ENCODE data around the gene GLDN. TPM values are rescaled to one million over a fixed set of nuclear protein-coding genes. Genes with fewer than 3 reads are reported as not detected.

GLDN gene
- total RNA-seq, 1 experiment from 2014 or later, result 0.82 TPM

GRCh38 chr15:51346136-51346535 lies 4.7 kb downstream of the GLDN start:
- no peaks in the 10 kb centered on the region for H3K9me3 Mint-ChIP-seq (ENCODE audit: unreplicated experiment)
- Histone ChIP-seq H3K9me3 (no peaks in the 10 kb centered on the region), H3K4me1 (no peaks in the 10 kb centered on the region), H3K4me3 (ENCODE audit: low read depth, low read length) (no peak overlapping the region), H3K27me3 (replicated peaks; ENCODE audit: control insufficient read depth, insufficient read depth, low read length) (no peaks in the 10 kb centered on the region; the same call in 1 of the 2 replicates), H3K36me3 (ENCODE audit: control insufficient read depth, insufficient read depth, low read length) (no peaks in the 10 kb centered on the region)
- TF ChIP-seq CTCF (IDR thresholded peaks at IDR 0.05; ENCODE audit: insufficient read depth in 1 of 2, low read depth in 1 of 2, low read length in 1 of 2, severe bottlenecking in 1 of 2, unreplicated experiment in 1 of 2), result no peak
- no TSS peak for BruUV-seq (replicated peaks)
- ChIA-PET POLR2A (no interaction called here), CTCF (no interaction called here)
- H3K4me3 Mint-ChIP-seq (ENCODE audit: unreplicated experiment), result no peak overlapping the region
- H3K4me1 Mint-ChIP-seq (ENCODE audit: low read depth, unreplicated experiment), result no peaks in the 10 kb centered on the region
- no peak for DNase-seq
- intact Hi-C loops (cut with micrococcal nuclease; ENCODE audit: unreplicated experiment), result no loop called here
- no peaks in the 10 kb centered on the region for H3K36me3 Mint-ChIP-seq (ENCODE audit: insufficient read depth, unreplicated experiment)
- H3K27me3 Mint-ChIP-seq (ENCODE audit: insufficient read depth, unreplicated experiment), result peaks cover 7% of the 10 kb centered on the region
- no peak overlapping the region for H3K27ac Mint-ChIP-seq (ENCODE audit: unreplicated experiment)

- Histone ChIP-seq H3K27me3 (replicated peaks; ENCODE audit: control insufficient read depth, insufficient read depth, low read length) (no peaks in the 10 kb centered on the region), H3K36me3 (ENCODE audit: control insufficient read depth, insufficient read depth, low read length) (no peaks in the 10 kb centered on the region), H3K4me1 (peaks cover 10% of the 10 kb centered on the region; the same call in 1 of the 2 replicates), H3K4me3 (ENCODE audit: low read depth, low read length) (no peak overlapping the region), H3K9me3 (no peaks in the 10 kb centered on the region)
- no peak overlapping the region for H3K27ac Mint-ChIP-seq (ENCODE audit: unreplicated experiment)
- H3K27me3 Mint-ChIP-seq (ENCODE audit: insufficient read depth, unreplicated experiment), result peaks cover 3% of the 10 kb centered on the region
- no peaks in the 10 kb centered on the region for H3K9me3 Mint-ChIP-seq (ENCODE audit: unreplicated experiment)
- DNase-seq, result no peak
- TF ChIP-seq CTCF (IDR thresholded peaks at IDR 0.05; ENCODE audit: insufficient read depth in 1 of 2, low read depth in 1 of 2, low read length in 1 of 2, severe bottlenecking in 1 of 2, unreplicated experiment in 1 of 2), result no peak
- BruUV-seq (replicated peaks), result no TSS peak
- H3K4me3 Mint-ChIP-seq (ENCODE audit: unreplicated experiment), result no peak overlapping the region
- no peaks in the 10 kb centered on the region for H3K36me3 Mint-ChIP-seq (ENCODE audit: insufficient read depth, unreplicated experiment)
- intact Hi-C loops (cut with micrococcal nuclease; ENCODE audit: unreplicated experiment), result no loop called here
- POLR2A ChIA-PET, result no interaction called here
- CTCF ChIA-PET, result no interaction called here
- H3K4me1 Mint-ChIP-seq (ENCODE audit: low read depth, unreplicated experiment), result peaks cover 11% of the 10 kb centered on the region
Observed at GRCh38 chr15:51348688-51349087, 7.2 kb downstream of the GLDN start.

- H3K36me3 ChIP-seq (ENCODE audit: control insufficient read depth, insufficient read depth, low read length), result no peaks in the 10 kb centered on the region
- Mint-ChIP-seq H3K27me3 (ENCODE audit: insufficient read depth, unreplicated experiment) (peaks cover 3% of the 10 kb centered on the region), H3K36me3 (ENCODE audit: insufficient read depth, unreplicated experiment) (no peaks in the 10 kb centered on the region), H3K4me1 (ENCODE audit: low read depth, unreplicated experiment) (peaks cover 11% of the 10 kb centered on the region), H3K9me3 (ENCODE audit: unreplicated experiment) (no peaks in the 10 kb centered on the region), H3K27ac (ENCODE audit: unreplicated experiment) (no peak overlapping the region), H3K4me3 (ENCODE audit: unreplicated experiment) (no peak overlapping the region)
- H3K4me1 ChIP-seq, result peaks cover 10% of the 10 kb centered on the region; the same call in 1 of the 2 replicates
- no peak for DNase-seq
- ChIA-PET CTCF (no interaction called here), POLR2A (no interaction called here)
- intact Hi-C loops (cut with micrococcal nuclease; ENCODE audit: unreplicated experiment), result no loop called here
- no peaks in the 10 kb centered on the region for H3K27me3 ChIP-seq (replicated peaks; ENCODE audit: control insufficient read depth, insufficient read depth, low read length)
- H3K4me3 ChIP-seq (ENCODE audit: low read depth, low read length), result no peak overlapping the region
- TF ChIP-seq CTCF (IDR thresholded peaks at IDR 0.05; ENCODE audit: insufficient read depth in 1 of 2, low read depth in 1 of 2, low read length in 1 of 2, severe bottlenecking in 1 of 2, unreplicated experiment in 1 of 2), result no peak
- BruUV-seq (replicated peaks), result no TSS peak
- H3K9me3 ChIP-seq, result no peaks in the 10 kb centered on the region
Observed at GRCh38 chr15:51349156-51349844, 7.8 kb downstream of the GLDN start.
